GM12872 (cell line): ENCODE data around the gene MIPOL1.

Source experiments
- TF ChIP-seq, protein P1 (sequence below): IDR thresholded peaks from 3 replicates; pipeline ENCODE4 v1.5.1; 2011; ENCODE audit warnings: low read depth, mild to moderate bottlenecking, low read length, moderate library complexity; ENCODE audit not compliant: insufficient read depth

MIPOL1 gene

DNA sequence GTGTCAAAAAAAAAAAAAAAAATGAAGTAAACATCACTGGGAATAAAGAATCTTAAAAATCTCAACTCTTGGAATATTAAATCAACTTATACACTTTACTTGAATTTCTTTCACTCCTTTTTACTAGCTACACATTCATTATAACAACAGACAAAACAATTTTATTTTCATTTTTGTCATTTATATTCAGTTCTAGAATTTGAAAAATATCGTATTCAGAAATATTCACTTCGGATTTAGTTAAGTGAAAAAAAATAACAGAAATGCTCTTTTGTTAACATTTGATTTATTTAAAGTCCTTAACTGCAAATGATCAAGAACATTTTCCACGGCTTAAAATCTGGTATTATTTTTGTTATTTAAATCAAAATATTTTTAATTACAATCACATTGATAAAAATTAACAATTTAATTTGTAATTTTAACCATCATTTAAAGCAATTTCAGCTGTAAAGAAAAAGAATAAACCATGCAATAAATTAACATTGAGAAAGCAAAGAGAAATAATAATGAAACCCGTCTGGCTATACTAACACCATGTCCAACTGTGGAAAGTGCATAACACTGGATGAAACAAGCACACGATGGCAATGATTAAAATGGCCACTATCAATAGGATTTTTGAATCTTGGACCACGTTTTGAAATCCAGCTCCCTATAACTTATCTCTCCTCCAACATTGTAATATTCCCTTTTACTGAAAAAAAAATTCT, 392.1 kb downstream of the MIPOL1 start:
- TF ChIP-seq, protein P1, sequence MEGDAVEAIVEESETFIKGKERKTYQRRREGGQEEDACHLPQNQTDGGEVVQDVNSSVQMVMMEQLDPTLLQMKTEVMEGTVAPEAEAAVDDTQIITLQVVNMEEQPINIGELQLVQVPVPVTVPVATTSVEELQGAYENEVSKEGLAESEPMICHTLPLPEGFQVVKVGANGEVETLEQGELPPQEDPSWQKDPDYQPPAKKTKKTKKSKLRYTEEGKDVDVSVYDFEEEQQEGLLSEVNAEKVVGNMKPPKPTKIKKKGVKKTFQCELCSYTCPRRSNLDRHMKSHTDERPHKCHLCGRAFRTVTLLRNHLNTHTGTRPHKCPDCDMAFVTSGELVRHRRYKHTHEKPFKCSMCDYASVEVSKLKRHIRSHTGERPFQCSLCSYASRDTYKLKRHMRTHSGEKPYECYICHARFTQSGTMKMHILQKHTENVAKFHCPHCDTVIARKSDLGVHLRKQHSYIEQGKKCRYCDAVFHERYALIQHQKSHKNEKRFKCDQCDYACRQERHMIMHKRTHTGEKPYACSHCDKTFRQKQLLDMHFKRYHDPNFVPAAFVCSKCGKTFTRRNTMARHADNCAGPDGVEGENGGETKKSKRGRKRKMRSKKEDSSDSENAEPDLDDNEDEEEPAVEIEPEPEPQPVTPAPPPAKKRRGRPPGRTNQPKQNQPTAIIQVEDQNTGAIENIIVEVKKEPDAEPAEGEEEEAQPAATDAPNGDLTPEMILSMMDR, result no peak

DNA sequence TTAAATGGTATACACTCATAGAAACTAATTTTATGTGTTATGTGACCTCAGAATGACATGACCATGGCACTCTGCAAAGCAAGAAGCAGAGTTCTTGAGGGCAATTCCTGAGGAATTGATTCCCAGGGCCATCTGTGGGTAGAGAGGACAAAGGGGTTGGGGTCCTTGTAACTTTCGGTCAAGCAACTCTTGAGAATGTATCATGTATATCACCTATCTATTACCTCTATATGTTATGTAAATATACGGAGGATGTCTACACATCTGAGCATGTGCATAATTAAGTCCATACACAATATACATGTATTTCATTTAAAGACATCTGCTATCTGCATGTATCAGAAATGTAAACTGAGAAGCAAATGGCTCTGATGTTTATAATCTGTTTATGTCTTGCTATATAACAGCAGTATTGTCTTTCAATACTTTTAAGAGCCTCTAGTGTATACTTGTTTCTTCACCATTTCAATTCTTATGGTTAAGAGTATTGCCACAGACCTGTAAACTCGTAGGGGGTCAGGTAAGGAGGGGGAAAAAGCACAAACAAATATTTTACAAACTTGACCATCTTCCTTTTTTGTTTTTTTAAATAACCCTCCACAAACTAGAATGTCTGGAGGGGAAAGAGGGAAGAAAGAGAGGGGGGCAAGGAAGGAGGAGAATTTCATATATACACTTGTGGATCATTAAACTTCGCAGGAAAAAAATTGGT, 392.8 kb downstream of the MIPOL1 start:
- TF ChIP-seq, protein P1, result no peak

DNA sequence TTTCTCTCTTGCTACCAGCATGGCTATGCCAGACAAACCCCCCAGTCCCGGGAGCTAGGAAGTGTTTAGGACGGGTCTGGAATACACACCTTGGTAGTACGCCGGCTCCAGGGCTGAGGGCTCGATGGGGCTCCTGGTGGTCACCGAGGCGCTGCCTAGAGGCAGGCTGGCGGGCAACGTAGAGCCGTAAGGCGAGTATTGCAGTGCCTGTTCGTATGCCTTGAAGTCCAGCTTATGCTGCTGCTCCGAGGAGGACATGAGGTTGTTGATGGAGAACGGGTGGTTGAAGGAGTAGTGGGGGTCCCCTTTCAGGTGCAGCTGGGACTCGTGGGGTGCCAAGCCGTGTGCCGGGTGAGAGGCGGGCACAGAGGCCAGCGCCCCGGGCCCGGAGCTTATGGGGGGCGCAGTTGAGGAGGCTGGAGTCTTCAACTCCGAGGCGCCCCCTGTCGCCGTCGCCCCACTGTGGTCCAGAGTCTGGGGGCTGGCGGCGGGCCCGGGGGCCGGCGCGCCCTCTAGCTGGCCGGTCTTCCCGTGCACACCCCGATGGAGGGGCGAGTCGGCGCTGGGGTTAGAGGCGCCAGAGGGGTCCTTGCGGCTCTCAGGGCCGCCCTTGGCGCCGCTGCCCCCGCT, 393.7 kb downstream of the MIPOL1 start:
- TF ChIP-seq, protein P1, result no peak

DNA sequence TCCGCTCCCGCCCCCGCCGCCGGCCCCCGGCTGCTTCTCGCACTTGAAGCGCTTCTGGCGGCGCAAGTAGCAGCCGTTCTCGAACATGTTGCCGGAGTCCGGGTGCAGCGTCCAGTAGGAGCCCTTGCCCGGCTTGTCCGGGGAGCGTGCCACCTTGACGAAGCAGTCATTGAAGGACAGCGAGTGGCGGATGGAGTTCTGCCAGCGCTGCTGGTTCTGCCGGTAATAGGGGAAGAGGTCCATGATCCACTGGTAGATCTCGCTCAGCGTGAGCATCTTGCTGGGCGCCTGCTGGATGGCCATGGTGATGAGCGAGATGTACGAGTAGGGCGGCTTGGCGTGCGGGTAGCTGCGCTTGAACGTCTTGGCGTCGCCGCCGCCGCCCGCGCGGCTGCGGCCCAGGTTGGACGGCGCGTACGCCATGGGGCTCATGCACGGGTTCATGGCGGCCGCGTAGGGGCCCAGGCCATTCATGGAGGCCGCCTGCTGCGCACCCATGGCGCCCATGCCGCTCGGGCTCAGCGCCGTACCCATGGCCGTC, 394.3 kb downstream of the MIPOL1 start:
- TF ChIP-seq, protein P1, result no peak

- TF ChIP-seq, protein P1, result no peak
Measured at GRCh38 chr14:37592482-37593408, 395.0 kb downstream of the MIPOL1 start.

DNA sequence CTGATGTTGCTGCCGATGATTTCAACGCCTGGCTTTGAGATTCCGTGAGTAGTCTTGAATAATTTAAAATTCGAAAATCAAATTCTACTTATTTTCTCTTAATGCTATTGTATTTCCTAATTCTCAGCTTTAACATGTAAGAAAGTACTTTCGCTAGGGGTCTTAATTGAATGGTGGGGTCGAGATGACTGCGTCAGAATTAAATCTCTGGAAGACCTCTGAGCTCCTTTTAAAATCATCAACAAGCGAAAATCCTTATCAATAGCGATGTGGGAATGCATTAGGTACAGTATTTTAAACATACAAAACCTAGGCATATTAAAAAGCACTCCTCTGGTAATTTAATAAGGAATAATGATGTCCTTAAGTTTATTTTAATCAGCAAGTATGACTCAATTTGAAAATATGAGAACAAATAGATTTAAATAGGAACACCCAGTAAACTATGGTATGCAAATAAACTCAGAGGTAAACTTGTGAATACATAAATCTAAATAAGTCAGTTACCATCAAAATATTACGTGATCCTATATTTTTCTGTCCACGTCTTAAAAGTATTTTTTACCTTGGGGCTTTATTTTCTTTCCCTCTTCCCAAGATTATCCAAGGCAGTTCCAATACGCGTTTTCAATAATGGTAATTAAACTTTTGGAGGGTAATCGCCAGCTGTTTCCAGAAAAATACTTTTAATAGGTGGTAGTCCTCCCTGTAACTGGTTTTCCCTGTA, 395.9 kb downstream of the MIPOL1 start:
- TF ChIP-seq, protein P1, result no peak
